Stimulated activated CD8-positive, alpha-beta memory T cell treated with anti-CD3 and anti-CD28 coated beads, Interleukin-2, amount 100 ng/mL, for 1 hour (primary cell): ENCODE measurements around the gene SEMA3D.

Experiments used
- DNase-seq, 2 donors: peaks; one replicate each; pipeline ENCODE4 v3.0.0-alpha.2; 2020; ENCODE audit warnings: low read depth in 2 of 2

The SEMA3D gene

DNA sequence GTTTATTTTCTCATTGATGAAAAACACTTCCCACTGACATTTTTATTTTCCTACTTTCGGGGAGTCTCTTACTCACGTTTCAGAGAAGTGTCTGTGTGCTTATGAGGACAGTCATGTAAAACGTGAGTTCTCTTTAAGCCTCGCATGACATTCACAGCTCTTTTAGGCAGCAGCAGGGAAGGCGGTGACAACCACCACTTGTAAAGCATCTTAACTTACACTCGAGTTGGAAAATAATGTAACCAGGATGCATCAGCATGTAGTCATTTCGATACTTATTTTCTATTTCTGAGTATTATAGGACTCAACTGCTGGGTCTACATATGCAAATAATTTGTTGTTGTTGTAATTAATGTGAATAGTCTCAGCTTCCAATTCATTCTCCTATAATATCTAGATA is 153.6 kb downstream of the SEMA3D start:
- no peak for DNase-seq

DNA sequence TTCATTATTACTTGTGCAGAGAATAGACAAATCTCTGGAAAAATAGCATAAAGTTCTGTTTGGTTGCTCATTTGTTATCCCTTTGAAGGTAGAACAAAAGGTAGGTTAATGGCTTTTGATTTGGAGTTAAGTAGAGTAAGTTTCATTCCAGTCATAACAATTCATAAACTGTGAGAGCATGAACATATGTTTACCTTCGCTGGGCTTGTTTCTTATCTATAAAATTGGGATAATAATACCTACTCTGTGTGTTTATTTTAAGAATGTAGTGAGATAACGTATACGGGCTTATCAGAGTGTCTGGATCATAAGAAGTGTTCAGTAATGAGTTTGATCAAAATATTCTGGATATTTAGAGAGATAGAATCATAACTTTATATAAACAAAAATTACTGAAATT is 155.4 kb downstream of the SEMA3D start:
- DNase-seq: no peak

DNA sequence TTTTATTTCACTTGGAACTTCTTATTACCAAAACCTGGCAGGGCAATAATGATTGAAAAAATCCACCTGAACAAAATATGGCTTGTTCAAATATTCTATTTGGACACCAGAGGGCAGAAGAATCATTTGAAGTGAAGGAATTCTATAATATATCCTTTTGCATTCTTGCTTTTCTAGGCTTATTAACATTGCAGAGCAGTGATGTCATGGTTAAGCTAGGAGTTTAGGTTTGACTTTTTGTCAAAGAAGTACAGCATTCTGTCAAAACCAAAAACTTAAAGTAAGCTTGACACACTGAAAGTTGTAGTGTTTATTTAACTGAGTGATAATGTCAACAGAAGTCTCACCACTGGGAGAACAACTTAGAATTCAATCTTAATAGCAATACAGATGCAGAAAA is 156.0 kb downstream of the SEMA3D start:
- no peak for DNase-seq

DNA sequence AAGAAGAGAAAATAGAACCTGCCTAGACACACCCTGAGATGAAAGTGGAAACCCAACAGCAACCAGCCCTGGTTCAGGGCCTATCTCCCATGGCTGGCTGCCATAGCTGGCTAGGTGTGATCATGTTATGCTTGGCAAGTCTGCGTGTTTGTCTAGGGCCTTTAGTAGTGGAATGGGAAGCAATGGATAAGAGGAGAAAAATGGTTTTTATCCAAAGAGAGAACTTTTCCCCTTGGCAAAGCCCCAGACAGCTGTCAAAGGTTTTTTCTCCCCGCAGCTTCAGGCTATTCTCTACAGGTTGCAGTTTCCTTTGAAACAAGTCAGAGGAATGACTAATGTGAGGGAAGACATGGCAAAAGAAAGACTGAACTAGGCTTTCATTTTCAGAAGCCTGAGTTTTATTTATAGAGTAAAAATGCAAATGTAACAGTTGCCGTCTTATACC is 161.5 kb downstream of the SEMA3D start:
- DNase-seq: no peak

DNA sequence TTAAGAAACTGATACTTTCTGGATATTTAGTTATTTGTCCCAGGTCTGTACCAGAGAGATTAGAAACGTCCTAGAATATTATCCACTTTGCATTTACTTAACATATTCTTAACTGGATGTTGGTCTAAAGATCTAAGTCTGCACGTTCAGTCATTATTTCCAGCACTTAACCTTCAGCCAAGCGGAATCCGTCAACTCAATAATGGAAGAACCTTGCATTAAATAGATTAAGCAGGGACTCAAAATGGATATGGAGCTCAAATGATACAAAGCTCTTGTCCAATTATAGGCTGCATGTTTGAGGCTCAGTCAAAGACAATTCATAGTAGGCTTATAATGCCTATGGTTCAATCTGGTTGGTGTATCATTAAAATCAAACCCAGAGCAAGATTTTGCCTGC is 162.9 kb downstream of the SEMA3D start:
- DNase-seq: no peak

DNA sequence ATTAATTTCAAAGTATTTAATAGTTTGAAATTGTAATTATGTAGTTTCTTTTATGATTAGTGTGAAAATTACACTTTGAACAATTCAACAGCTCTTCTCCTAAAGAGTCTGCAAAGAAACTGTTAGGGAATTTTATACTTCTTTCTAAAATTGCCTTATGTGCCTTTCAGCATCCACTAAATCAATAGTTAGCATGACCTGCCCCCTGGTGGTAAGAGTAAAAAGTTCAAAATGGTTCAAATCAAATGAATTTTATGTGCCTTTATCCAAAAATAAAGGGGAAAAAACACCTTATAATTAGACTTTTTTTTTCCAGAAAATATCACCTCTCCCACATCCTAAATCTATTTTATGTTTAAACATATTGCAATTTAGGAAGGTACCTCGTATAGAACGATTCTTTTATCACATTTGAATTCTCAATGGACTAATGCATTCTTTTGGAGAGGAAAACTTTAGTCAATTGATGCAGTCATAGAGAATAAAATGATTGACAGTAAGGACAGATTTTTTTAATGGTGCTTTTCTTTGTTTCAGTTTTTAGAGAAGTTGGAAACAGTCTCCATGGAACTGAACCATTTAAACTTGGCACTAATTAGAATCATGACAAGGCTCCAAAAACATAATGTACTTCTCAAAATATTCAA is 163.7 kb downstream of the SEMA3D start:
- no peak for DNase-seq

DNA sequence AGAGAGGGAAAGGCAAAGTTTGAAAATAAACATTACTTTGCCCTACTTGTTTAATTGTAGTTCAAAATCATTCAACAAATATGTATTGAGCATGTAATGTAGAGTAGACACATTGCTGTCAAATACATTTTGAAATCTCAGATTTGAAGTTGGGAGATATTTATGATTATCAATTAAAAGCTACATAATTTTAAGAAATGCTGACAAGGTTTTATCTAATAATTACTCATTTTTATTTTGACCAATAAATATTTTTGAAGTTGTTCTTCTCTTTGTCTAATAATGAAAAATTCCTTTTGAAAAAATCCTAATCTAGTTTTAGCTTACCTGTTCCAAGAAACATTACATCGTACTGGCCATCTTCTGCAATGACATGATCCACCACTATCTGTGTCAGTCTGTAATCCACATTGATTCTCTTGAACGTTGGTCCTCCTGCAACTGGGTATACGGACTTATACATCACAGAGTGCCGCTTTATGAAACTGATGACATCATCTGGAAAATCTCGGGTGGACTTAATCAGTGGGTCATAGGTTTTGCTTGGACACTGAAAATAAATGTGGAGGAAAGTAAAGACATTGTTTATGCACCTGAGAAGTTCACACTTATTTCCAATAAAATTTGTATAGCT is 164.7 kb downstream of the SEMA3D start:
- DNase-seq: no peak

DNA sequence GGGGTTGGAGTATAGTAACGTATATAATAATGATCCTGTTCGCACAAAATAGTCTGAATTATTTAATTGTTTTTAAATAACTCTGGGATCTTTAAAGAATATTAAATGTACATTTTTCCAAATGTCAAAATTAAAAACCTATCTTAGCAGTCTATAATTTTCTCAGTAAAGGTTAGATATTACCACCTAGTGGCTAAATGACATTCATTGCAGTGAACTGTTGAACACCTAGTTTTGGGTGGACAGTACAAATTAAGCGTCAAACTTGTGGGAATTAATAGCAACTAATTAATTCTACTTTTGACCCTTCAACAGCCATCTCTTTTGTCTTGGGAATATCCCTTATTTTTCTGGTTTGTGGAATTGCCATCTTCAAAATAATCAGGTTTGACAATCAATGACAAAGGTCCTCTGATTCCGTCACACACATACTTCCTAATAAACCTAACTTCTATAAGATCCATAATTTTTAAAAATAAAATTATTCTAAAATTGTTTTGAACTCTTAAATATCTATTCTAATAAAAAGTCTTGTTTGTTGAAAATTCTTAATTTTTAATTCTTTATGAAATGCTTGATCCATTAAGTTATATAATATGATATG is 165.7 kb downstream of the SEMA3D start:
- no peak for DNase-seq

DNA sequence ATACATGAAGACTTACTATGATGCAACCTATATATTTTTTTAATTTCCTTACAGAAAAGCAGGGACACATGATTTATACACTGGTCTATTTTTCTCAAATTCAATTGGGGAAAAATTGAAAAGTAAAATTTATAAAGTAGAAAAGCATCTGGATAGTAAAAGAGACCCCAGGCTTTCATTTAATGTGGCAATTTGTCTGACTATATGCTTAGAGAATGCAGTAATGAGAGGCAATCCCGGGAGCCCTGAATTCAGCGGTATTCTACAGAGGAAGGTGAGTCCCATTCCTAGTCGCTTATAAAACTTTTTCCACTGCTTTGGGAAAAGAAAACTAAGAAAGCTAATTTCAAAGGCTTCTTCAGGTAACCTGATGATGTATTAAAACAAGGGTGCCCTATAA is 167.1 kb downstream of the SEMA3D start:
- DNase-seq: no peak

DNA sequence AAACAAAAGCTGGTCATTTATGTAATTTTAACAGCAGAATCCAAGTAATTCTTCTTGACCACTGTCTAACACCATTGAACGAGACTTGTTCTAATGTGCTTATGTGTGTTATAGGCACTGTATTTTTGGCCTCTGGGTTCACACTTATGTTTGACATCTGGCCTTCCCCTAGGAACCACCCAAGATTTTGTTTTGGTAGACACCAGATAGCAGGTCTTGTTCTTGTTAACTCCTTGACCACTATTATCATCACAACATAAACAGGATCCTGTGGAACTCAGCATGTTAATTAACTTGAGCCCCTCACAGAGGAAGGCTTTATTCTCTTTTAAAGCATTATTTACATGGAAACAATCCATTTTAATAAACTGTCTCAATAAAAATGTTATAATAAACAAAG is 167.7 kb downstream of the SEMA3D start:
- DNase-seq: no peak

DNA sequence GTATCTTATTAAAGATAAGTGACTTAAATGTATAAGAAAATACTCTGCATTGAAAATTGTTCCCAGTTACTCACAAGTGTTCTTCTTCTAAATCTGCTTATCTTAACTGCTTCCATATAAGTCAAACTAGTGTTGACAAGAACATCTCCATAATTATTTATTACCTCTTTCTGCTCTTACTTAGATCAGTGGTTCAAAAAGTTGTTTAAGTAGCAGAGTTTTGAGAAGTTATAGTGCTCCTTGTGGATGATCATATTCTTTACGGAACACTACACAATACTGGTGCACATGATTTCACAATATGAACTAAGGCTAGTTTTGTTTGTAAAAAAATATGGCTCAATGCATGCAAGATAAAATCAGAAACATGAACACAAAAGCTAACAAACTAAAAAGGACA is 168.4 kb downstream of the SEMA3D start:
- no peak for DNase-seq

DNA sequence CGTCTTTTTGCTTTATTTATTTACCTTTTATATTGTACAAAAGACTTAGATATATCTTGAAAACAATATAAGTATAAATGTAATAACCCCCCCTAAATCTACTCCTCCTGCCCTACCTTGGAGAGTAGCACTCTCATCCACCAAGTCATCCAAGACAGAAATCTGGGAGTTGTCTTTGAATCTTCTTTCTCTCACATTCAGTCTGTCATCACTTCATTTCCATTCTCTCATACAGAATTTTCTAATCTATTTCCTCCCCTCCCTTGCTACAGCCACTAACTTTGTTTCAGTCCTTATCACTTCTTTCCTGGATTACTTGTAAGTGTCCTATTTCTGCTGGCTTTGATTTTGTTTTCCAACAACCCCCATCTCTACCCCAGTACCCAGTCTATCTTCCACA is 170.6 kb downstream of the SEMA3D start:
- no peak for DNase-seq

DNA sequence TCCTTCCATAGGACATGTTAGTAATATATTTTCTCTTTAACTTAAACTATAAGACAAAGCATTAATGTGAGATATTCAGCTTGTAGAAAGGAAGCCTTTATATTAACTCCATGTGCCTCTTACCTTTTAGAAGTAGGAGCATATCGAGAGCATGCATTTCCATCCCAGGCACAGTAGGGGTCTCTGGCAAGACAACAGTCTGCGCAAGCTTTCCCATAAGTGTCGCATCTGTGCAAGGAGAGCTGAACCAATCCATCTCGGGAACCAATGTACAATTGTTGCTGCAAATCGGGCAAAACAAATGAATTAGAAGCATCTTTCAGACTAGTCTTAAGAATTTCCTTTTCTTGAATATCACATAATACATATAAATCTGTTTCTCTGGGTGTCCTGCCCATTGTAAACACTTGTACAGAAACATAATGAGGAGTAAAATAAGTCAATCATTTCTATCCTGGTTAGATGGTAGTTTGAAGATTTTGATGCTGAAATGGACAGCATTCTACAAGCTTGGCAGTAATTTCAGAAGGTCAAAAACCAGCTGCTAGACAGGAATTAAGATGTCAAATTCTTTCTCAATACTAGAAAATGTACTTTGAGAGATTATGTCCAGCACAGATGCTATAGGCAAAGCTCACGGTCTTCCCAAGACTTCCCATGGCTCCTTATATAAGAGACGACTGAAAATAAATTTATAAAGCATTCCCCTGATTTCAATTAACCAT is 171.8 kb downstream of the SEMA3D start:
- DNase-seq: no peak

DNA sequence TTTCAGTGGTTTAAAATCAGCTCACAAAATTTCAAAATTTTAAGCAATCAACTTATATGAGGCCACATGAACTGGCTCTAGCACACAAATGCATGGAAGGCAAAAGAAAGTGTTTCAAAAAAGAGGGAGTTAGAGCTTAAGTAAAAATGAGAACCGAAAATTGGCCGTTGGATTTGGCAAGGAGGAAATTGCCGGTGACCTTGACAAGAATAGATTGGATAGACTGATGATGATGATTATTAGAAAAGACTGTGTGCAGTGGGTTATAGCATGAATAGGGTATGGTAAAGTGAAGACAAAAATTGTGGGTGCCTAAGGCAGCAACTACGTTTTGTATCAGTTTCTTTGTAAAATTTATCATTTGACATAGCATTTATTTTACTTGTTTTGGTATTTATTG is 175.7 kb downstream of the SEMA3D start:
- no peak for DNase-seq

DNA sequence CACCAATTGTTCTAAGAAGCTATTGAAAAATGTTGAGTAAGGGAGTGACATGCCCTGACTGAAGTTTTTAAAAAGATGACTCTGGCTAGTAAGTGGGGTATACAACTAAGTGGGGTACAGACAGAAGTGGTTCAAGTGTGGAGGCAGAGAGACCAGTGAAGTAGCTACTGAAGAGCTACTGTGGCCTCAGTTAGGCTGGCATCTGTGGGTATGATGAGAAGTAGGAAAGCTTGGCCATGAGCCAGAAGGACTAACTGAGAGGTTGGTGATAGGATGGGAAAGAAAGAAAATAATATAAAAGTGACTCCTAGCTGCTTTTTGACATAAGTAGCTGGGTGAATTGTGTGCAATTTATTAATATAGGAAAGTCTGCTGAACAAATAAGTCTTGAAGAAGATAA is 176.6 kb downstream of the SEMA3D start:
- DNase-seq: no peak

DNA sequence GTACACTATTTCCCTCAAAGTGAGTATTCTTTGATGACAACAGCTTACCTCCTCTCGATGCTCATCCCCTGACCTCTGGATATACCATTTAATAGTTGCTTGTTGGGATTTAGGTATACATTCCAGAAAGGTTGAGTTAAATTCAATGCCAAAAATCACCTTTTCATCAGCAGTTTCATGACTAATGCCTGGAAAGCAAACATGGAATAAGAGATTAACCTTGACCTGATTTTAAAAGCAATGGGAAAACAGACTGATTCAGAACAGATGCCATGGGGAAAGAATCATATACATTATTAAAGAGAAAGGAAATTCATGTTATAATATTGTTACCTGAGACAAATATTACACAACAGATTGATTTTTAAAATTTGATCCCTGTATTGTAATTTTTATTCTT is 180.1 kb downstream of the SEMA3D start:
- no peak for DNase-seq

DNA sequence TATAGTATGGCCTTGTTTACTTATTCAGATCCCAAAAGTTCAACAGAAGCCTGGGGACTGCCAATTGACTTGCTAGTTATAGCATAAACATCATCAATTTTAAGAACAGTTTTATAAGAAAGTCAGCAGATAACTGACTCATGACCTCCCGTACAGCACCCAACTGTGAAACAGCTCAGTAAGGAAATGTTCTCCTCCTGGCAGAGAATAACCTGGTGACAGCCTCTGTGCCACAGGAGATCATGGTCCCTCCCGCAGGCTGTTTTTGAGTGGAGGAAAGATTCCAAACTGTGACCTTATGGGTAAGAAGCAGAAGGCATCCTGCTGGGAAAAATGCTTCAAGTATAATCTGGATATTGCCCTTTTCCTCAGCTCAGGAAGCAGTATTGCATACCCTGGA is 182.5 kb downstream of the SEMA3D start:
- DNase-seq: no peak

DNA sequence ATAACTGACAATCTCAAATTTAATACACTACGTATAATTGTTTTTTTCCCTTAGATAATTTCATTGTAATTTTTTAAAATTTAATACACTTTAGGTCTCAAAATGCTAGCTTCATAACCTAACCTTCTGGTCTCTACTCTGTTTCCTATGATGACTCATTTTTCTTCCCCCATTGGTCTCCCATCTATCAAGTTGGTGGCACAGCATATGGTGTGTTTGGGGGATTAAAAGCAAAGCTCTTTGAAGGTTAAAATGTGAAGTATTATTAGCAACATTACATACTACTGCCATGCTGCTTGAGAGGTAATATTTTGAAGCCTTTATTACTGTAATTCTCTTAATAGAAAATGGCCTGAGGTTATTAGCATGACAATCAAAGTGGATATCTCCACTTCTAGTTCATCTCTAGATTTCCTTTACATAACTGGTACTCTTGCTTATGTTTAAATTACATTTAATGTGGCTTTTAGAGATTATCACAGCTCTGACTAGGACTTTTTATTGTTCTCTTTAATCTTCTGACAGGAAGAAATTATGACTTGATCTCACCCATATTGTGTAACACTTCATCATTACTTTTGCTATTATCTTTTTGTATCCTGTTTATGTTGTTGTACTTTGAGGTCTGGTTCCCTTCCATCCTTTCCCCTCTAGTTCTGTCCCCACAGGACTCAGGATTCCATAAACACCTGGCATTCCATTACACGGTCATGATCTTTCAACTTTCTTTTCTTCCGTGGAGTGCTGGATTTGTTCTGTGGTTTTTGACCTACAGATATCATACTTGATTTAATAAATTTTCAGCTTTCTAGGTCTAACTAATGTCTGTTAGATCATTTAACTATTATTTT is 185.1 kb downstream of the SEMA3D start:
- no peak for DNase-seq

DNA sequence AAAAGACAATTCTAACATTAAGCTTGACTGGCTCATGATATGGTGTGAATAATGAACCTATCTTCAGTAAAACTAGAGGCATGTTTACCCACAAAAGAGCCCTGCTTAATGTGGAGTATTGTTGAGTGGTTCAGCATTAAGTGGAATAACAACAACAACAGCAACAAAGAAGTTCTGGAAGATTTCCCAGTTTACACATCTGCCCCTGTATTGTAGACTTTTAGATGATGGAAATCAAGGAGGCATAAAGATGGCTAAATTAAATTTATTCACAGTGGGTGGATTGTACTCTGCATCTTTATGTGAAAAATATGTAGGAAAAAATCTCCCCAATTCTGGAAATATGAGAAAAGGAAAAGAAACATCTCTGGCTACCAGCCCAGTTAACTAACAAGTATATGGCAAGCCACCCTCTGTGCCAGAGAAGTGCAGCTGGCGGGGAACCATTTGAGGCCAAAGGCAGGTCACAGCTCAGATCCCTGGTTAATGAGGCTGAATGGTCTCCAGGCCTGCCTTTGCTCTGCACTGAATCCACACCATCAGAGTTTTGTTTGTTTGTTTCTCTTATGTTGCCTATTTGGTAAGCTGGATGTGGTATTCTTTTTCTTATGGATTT is 186.0 kb downstream of the SEMA3D start:
- DNase-seq: no peak

DNA sequence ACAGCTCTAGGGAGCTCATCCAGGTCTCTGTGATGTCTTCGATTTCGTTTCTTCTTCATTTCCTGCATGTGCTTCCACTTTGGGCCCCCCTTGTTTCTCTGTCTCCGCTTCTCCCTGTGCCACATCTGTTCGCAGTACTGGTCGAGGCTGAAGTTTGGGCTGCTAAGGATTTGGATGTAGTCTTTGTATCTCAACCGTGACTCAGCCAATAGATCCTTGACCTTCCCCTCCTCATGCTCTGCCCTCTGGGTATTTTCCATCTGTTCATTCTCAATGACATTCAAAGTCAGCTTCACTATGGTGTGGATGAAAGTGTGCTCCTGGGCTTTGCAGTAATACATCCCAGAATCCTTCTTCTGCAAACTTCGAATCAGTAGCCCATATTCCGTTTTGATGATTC is 187.4 kb downstream of the SEMA3D start:
- no peak for DNase-seq

DNA sequence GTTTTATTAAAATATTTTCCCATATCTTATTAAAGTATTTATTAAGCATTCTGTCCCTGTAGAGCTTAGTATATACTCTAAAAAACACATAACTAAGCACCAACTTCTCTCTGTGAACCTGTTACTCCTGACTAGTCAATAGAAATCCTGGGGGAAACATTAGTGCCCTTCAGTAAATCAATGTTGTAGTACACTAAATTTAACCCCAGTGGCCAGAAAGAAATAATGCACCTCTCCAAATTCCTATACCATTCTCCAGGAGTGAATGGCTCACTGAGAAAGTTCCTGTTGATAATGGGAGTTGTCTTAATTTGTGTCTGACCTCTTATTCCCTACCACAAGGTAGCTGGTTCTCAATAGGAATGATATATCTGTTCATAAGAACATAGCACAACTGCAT is 188.2 kb downstream of the SEMA3D start:
- no peak for DNase-seq

DNA sequence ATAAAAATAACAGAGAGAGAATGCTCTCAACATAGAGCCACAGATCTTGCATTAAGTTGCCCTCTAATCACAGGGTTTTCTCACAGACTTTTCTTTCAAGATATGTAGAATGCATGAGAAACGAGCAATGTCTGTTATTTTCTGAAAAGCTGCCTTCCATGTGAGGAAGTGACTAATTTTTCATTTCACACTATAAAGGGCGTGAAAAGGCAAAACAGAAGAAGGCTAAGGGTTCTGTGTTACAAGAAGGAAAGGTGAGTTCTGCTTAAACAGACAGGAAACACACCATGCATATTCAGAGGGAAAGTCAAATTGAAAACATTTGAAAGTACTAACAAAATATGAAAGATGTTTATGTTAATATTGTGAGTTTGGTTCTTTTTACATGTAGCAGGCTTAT is 189.2 kb downstream of the SEMA3D start:
- DNase-seq: no peak
